GM19043 (cell line): ENCODE data around the gene SMAD7.

Experiments
- ATAC-seq: cut with Tn5 transposase; IDR thresholded peaks from one replicate; pipeline ENCODE4 v1.9.1; 2021; ENCODE audit warnings: low read depth; ENCODE audit not compliant: unreplicated experiment

Gene SMAD7

DNA sequence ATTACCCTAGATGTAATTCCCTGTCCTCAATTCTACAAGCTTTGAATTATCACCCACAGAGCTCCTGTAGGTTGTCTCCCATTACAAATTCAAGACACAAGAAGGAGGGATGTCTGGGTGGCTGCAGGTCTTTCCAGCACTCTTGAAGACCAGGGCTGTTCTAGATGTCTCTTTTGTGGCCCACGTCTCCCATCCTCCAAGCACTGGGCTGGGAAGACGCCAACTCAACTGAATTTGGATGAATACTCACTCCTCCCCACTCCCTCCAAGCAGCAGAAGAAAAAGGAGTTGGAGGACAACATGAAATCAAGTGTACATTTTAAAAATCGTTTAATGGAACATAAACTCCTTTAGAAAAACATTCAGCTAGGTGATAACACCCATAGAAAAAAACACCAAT, 31.2 kb downstream of the SMAD7 start:
- ATAC-seq = no peak

DNA sequence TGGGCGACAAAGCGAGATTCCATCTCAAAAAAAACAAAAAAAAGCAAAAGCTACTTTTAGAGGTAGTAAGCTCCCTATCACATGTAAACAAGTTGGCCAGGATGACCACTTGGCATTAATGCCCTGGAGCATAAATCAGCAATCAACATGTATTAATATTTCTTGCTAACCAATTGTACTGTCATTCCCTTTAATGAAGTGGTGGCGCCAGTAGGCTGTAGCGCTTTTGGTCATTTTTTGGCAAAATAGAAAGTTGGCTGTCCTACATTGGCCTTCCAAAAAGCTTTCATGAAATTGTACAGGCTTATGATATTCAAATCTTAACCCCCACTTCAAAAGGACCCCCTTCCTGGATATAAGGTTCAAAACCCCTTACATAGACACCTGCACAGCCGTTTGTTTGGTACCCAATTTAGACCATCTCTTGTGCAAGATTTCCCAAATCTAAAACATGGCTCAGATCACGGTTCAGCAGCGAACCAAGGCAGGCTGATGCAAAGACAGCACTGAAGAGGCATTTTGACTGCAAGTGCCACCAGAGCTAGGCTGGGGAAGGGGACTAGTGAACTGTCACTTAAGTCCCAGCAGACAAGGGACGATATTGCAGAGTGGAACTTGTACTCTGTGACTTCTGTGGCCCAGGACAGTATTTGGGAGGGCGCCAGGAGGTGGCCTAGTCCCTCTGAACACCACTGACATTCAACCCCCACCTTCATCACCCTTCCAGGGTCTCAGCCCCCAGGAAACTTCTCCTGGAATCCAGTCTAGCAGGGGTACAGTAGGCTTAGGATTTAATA, 31.9 kb downstream of the SMAD7 start:
- no peak for ATAC-seq

DNA sequence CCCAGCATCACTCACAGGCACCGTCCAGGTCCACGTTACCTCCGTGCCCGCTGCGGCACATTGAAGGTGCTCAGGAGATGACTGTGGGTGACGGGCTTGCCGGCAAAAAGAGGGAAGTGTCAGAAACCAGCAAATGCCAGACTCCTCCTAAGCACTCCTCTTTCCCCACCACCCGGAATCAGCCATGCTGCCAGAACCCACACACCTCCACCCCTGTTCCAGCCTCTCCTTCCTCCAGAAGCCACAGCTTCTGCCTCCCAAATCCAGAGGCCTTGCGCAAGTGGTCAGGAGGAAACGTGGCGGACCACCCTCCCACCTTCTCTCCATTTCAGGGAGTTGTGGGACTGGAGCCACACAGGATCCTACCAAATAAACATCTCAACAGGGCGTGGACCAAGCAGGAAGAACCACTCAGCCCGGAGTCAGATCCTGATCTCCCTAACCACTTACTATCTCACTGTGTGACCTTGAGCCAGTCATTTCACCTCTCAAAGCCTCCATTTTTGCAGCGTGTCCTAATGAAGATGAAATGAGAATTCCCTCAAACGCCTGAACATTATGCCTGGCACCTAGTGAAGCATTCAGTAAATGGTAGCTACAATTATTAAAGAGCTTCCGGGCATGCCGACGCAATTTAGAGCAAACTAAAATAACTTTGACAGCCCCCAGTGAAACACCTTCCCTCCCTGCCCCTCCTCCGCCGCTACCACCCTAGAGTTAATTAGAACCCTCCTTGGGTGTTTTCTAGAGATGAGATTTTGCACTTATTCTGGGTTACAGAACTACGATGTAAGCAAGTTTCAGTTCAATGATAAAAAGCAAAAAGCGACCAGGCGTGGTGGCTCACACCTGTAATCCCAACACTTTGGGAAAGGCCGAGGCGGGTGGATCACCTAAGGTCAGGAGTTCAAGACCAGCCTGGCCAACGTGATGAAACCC, 32.9 kb downstream of the SMAD7 start:
- no peak for ATAC-seq

DNA sequence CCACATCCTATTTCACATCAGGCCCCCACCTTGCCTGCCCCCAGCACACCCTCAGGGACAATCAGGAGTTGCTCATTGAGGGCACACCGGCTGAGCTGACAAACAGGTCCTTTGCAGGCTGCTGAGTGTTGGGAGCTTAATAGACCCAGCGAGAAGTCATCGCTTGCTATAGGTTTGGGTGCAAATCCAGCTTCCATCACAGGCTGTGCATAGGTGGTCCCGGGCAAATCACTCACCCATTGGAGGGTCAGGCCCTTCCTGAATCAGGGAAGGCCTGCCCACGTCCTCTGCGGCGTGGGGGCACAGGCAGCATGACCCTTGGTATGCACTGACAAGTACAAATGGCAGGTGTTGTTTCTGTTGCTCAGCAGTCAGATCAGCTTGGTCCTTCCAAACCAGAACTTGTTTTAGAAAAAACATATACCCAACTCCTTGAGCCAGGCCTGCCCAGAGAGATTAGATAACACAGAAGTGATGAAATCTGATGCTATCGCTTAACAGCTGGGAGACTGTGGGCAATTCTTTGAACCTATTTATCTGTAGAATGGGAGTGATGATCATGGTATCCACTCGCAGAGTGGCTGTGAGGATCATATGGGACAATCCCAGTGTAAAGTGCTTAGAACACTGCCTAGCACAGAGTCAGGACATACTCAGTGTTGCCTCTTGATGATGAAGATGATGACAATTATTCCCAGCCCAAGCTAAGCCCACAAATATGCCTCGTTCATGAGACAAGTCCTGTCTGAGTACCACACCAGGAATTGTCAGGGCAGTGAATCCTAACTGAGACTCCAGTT, 34.9 kb downstream of the SMAD7 start:
- ATAC-seq = no peak

DNA sequence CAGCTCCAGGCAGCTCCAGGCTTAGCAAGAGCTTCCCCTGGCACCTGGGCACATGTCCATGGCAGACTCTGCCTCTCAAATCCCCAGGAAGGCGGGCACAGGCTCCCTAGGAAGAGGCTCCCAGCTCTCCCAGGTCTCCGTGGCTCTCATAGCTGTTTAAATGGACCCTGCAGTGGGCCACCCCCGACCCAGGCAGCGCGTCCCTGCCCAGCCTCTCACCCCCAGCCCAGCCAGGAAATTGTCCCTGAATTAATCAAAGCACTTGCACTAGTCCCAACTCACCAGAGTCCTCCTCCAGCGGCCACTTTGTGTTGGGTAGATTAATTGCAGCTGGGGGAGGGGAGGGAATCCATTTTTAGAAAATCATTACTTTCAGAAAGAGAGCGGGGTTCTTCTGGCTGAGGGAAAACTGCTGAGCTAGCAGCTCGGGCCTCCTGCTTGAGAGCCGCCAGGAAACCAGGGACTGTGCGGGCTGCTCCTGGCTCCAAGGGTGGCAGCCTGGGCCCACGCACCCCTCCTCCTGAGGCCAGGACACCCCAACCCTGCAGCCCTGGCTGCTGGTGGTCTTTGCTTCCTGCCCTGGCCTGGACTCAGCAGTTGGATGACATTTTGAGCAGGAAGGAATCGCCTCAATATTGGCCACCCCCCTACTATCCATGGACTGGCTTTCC, 36.0 kb downstream of the SMAD7 start:
- no peak for ATAC-seq

DNA sequence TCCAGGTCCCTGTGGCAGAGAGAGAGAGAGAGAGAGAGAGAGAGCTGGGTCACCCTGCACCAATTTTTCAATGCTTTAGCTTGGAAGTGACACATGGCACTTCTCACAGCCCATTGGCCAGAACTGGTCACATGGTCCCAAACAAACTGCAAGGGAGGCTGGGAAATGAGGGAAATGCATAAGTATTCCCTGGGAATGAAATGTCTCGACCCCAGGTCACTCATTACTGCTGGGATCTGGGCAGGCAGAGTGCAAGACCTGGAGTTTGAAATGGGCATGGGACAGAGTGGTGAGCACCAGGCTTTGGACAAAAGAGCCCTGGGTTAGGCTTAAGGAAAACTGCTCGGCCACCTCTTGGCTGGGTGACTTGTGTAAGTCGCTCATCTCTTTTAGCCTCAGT, 37.0 kb downstream of the SMAD7 start:
- ATAC-seq = no peak

DNA sequence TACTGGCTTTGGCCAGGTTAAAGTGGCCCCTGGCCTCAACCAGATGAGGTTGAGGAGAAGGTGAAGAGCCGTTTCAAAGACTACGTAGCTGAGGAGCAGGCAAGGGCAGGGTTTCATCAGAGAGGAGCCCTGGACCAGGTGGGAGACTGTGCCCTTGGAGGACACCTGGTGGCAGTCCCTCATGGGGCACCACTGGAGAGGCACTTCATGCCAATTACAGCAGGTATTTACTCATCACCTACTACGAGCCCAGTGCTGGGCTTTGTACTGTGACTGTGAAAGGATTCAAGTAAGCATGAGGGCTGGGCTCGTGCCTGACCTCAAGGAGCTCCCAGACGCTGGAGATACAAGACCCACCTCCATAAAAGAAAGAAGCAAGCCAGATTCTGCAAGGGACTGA, 37.6 kb downstream of the SMAD7 start:
- no peak for ATAC-seq

DNA sequence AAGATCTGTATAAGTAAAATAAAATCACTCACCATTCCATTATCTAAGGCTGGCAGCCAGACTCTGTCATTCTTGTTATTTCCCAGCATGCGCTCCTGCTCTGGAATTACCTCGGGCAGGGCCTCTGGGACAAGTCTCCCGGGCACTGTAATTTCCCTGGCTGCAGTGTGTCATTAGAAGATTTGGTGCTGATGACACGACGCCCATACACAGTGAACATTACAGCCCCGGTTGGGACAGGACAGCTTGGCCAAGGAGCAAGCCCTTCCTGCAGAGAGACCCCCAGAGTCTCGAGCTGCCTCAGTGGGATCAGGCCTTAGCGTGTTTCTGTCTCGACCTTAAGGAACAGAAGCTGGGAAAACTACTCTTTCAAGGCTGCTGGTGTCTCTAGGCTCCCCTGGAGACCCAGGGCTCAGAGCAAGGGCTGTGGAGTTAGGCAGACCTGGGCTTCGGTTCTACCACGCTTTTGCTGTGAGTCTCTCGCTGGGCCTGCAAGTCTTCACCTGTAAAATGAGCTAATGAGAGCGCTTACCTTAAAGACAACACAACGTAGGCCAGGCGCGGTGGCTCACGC, 39.7 kb downstream of the SMAD7 start:
- ATAC-seq = no peak

DNA sequence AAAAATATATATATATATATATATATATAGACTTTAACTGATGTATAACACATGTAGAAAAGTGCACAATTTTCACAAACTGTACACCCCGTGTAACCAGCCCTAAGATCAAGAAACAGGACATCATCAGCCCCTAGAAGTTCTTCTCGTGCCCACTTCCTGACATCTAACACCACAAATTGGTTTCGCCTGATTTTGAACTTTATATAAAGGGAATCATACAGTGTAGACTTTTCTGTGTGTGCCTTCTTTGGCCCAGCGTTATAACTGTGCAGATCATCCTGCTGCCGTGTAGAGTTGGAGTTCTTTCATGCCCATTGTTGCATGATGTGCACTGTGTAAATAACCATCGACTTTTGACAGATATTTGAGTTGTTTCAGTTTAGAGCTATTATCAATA, 41.0 kb downstream of the SMAD7 start:
- no peak for ATAC-seq

DNA sequence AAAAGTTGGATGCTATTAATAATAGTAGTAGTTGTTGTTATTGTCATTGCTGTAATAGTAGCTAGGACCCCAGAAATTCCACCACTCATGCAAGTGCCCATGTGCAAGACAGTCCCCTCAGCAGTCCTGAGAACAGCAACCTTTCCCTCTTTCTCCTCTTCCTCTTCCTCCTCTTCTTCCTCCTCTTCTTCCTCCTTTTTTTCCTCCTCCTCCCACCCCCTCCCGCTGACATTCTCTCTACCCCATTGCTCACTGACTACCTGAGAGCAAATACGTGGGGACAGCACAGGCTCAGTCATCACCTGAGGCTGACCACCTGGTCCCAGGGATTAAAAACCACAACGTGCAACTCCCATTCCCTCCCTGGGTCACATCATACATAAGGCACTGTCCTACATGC, 41.8 kb downstream of the SMAD7 start:
- ATAC-seq = no peak

DNA sequence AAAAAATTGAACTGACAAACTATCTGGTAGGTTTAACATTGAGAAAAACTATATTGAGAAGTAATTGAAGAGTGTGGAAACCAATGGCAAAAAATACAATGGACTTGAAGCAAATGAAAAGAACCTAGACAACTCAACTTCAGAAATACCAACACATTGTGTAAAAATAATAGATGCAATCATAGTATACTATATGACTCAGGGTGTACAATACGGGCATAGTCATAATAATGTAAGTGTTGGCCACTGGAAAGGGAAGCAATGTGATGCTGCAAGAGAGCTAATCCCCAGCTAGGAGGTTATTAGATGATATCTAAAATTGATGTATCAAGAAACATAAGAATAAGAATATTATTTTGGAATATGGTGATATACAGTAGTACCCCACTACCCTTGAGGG, 45.3 kb downstream of the SMAD7 start:
- ATAC-seq = no peak

DNA sequence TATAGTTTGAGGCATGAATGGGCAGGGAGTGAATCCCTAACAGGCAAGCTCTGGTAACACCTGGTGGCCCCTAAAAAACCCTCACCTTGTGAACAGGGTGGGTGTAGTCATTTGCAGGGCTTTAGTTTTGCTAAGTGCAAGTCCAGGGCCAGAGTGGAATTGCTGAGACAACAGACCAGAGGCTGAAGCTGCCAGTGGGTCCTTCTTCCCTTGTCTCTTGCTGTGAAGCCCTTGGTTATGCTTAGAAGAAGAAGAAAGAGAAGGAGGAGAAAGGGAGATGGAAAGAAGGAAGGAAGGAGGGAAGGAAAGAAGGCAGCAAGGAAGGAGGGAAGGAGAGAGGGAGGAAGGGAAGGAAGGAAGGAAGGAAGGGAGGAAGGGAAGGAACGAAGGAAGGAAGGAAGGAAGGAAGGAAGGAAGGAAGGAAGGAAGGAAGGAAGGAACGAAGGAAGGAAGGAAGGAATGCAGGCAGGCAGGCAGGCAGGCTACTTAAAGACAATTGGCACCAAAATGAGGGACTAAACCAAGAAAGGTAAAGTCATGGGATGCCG, 45.8 kb downstream of the SMAD7 start:
- ATAC-seq = no peak

DNA sequence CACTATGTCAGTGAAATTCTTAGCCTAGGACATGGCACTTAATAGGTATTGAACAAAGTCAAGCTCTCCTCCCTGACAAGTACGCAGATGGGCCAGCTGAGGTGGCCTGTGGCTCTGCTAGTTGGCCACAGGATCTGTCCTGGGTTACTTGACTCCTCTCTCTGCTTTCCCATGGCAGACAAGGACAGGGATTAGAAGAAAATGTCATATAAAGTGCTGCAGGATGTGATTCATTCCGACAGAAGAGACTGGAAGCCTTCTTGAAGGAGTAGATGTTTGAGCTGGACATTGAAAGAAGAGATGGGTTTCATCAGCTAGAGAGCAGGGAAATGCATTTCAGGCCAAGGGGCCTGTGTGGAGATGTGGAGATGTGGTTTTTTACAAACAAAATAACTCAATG, 46.7 kb downstream of the SMAD7 start:
- ATAC-seq = no peak

DNA sequence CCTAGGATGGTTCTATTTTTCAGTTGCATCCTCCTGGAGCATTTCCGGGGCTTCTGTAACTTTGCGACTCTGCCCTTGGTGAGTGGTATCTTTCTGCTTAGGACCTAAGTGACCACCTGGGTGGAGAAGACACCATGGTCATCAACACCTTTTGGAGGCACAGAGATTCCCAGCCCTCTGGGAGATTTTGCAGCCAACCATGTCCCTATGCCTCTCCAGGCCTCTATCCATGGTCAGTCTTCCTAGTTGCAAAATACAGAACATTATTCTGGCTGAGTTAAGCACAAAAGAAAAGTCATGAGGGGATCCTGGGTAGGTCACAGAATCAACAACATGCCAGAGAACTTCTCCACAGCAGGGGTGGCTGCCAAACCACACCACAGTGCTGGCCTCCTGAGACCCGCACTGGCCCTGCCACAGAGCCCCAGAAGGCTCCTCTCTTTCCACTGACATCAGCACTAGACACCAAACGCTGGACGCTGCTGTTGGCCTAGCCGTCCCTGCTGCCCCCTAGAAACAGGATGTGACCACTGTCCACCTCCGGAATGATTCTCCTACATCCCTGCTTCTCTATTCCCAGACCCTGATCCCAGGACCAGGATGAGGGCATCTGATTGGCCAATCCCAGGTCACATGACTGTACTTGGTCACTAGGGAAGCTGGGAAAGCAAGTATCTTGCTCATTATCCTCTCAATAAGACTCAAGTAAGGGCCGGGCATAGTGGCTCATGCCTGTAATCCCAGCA, 47.7 kb downstream of the SMAD7 start:
- ATAC-seq = no peak

DNA sequence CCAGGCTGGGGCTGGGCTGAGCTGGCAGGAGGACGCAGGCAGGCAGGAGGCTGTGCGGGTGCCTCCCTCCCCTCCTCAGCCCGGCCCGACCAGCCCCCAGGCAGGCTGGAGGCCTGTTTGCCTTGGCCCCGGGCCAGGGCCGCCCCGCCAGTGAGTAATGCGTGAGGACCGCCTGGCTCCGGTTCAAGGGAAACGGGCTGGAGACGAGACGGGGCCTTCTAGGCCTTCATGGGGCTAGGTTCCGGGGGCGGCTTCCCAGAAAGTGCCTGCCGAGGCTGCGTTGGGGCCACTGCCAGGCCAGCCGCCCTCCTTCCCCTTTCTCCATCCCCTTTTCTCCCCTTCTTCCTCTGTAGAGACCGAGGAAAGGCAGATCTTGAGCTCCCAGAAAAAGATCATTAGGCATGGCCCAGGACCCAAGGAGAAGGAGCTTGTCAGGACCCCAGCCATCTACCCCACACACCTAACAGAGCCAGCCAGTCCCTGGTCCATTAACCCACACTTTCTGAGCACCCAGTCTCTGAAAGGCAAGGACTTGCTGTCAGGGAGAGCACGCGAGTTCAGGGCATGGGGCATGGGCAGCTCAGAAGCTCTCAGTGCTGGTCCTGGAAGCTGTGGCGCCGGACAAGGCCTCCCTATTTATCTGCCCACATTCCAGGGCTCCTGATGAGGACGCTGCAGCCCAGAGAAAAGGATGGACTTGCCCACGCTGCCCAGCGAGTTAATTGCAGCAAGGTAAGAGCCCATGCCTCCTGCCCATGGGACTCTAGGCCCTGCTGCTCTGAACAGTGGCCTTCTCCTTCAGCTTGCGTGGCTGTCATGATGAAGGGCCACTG, 48.5 kb downstream of the SMAD7 start:
- ATAC-seq = no peak

DNA sequence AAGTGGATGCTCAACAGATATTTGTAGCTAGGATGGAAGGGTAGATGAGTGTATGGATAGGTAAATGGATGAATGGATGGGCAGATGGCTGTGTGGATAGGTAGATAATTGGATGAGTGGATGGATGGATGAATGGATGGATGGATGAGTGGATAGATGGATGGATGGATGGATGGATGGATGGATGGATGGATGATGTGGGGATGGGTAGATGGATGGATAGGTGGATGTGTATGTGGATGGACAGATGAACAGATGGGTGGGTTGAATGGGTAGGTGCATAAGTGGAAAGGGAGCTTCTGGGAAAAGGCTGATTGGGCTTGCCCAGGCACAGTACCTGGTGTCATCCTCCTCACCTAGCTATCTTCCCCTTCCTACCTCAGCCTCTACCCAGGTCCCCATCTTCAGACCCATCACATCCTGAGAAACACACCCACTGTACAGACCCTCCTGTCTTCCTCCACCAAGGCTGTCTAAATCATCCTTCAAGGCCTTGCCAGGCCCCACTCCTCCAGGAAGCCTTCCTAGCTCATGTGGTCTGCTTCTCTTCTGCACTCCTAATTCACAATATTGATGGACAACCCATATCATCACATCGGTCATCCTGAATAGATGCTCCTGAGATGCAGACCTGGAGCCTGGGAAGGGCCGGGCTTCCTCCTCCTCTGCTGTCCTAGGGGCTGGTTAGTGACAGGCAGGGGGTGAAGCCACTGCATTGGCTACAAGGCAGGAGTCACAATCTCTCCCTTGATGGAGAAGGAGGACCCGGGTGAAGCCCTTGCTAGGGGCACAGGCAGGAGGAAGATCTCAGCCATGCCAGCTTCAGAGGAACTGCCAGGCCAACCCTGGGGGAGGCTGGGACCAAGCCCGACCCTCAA, 49.4 kb downstream of the SMAD7 start:
- ATAC-seq = no peak

DNA sequence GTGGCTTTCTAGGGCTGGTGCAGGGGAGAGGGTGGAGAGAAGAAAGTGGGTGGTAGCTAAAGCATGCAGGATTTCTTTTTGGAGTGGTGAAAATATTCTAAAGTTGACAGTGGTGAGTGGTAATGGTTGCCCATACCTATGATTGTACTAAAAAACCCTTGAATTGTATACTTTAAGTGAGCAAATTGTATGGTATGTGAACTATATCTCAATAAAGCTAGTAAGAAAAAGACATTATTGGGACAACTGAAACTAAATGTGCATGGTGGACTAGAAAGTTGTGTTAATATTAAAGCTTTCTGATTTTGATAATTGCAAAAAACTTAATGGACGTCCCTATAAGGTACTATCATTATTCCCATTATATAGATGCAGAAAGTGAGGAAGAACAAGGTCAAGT, 50.3 kb downstream of the SMAD7 start:
- no peak for ATAC-seq
